ENCODE results near the gene ANO9.

- no peak for TF ChIP-seq POLR2A (IDR thresholded peaks at IDR 0.05)
- TF ChIP-seq CTCF (IDR thresholded peaks at IDR 0.05), result no peak
These were observed 48.5 kb upstream of the ANO9 start for GRCh38 chr11:490186-490929.
